Endothelial cell of umbilical vein (primary cell): ENCODE data around the gene KCNQ1OT1. TPM values are rescaled to one million over a fixed set of nuclear protein-coding genes. Genes with fewer than 3 reads are reported as not detected.

Experiments
- BruUV-seq: library from RNA; stranded (reverse); fragments of 400-500 nt; replicated peaks from 2 replicates; lab custom pipeline; 2021; lab: Mats Ljungman, UMichigan
- CTCF ChIA-PET: fragments of 300-600, 350-600 bp; sonication (Branson Sonifier 250); formaldehyde crosslinking; loops from one replicate; lab custom pipeline; 2021; ENCODE audit warnings: antibody characterized with exemption, inconsistent platforms; lab: Charles Lee
- POLR2A ChIA-PET: fragments of 300-600, 350-600 bp; sonication (Branson Sonifier 250); formaldehyde crosslinking; loops from one replicate; lab custom pipeline; 2021; ENCODE audit warnings: antibody characterized with exemption, inconsistent platforms; lab: Charles Lee
- DNase-seq: peaks from one replicate; pipeline ENCODE4 v3.0.0-alpha.2; 2011; ENCODE audit warnings: low read depth, low spot score
- FAIRE-seq: peaks from 2 replicates; lab custom pipeline; 2011; peaks lifted over from hg19 to GRCh38; lab: Jason Lieb, UNC
- H2AFZ ChIP-seq: 2 replicates; pipeline ENCODE4 v1.6.0; 2012; ENCODE audit warnings: low read depth, low read length, control low read depth, inconsistent platforms
- H3K27ac ChIP-seq: 2 replicates; pipeline ENCODE4 v1.5.1; 2011; ENCODE audit warnings: low read depth, mild to moderate bottlenecking, control low read depth, low read length, moderate library complexity; ENCODE audit not compliant: insufficient read depth
- H3K27me3 ChIP-seq, 2 experiments: 2 replicates each; pipeline versions ENCODE4 v1.6.0 to v1.6.1; 2011; ENCODE audit warnings: low read length in 2 of 2, mixed read lengths in 1 of 2; ENCODE audit not compliant: control insufficient read depth in 2 of 2, insufficient read depth in 2 of 2
- H3K36me3 ChIP-seq, 2 experiments: 2 replicates in 1 of 2; 3 replicates in 1 of 2; pipeline ENCODE4 v1.5.1; 2011; ENCODE audit warnings: low read length in 2 of 2, mild to moderate bottlenecking in 1 of 2, moderate library complexity in 1 of 2; ENCODE audit not compliant: control insufficient read depth in 2 of 2, insufficient read depth in 2 of 2; ENCODE audit errors: extremely low read depth in 1 of 2
- H3K4me1 ChIP-seq: 3 replicates; pipeline ENCODE4 v1.5.1; 2011; ENCODE audit warnings: mild to moderate bottlenecking, low read length; ENCODE audit not compliant: control insufficient read depth, insufficient read depth; ENCODE audit errors: extremely low read depth
- H3K4me2 ChIP-seq: 2 replicates; pipeline ENCODE4 v1.6.1; 2011; ENCODE audit warnings: low read length, control low read depth, mixed read lengths; ENCODE audit not compliant: insufficient read depth
- H3K4me3 ChIP-seq, 3 experiments: fragments of 200-600 bp in 1 of 3; sonication (generic), shearing (Covaris generic) in 1 of 3; replicated peaks in 1 of 3; 2 replicates each; pipeline ENCODE4 v1.5.1; 2011 to 2016; ENCODE audit warnings: control low read depth in 3 of 3, low read length in 3 of 3, mild to moderate bottlenecking in 2 of 3, inconsistent platforms in 1 of 3, low read depth in 1 of 3, moderate library complexity in 1 of 3; ENCODE audit not compliant: insufficient read depth in 1 of 3
- H3K79me2 ChIP-seq: 2 replicates; pipeline ENCODE4 v1.6.0; 2012; ENCODE audit warnings: low read length, inconsistent platforms; ENCODE audit not compliant: control insufficient read depth, insufficient read depth
- H3K9ac ChIP-seq: replicated peaks from 2 replicates; pipeline ENCODE3; 2011; ENCODE audit warnings: low read length, control low read depth; ENCODE audit not compliant: insufficient read depth; ENCODE audit errors: extremely low read depth
- H3K9me1 ChIP-seq: replicated peaks from 3 replicates; pipeline ENCODE4 v1.6.0; 2011; ENCODE audit warnings: mild to moderate bottlenecking, low read length; ENCODE audit not compliant: control insufficient read depth, insufficient read depth; ENCODE audit errors: extremely low read depth
- H3K9me3 ChIP-seq: replicated peaks from 2 replicates; pipeline ENCODE4 v1.5.1; 2012; ENCODE audit warnings: low read length, inconsistent platforms; ENCODE audit not compliant: control insufficient read depth, insufficient read depth
- H4K20me1 ChIP-seq: replicated peaks from 2 replicates; pipeline ENCODE3; 2011; ENCODE audit warnings: mild to moderate bottlenecking, low read length; ENCODE audit not compliant: control insufficient read depth, insufficient read depth; ENCODE audit errors: extremely low read depth
- EZH2 ChIP-seq: IDR thresholded peaks from 2 replicates; pipeline ENCODE4 v1.6.1; 2012; ENCODE audit warnings: borderline replicate concordance, low read depth, mild to moderate bottlenecking, moderate library complexity, low read length, inconsistent platforms; ENCODE audit not compliant: severe bottlenecking
- GATA2 ChIP-seq: IDR thresholded peaks from 2 replicates; pipeline ENCODE4 v1.7.0; 2011; ENCODE audit warnings: low read depth, mild to moderate bottlenecking, moderate library complexity, mixed read lengths, low read length; ENCODE audit not compliant: insufficient read length, insufficient read depth
- POLR2AphosphoS5 ChIP-seq: IDR thresholded peaks from 2 replicates; pipeline ENCODE4 v1.6.1; 2012; ENCODE audit warnings: low read depth, mild to moderate bottlenecking, control low read depth, low read length, moderate library complexity; ENCODE audit not compliant: insufficient read depth
- dilution Hi-C: fragments of 300-500 bp; cut with MboI; formaldehyde crosslinking; loops from one replicate; pipeline ENCODE4 v1.15.0; 2019; ENCODE audit warnings: low sequenced_read_pairs; ENCODE audit not compliant: extremely low pct_ligation_motif_present
- intact Hi-C: fragments of 100-400 bp; cut with micrococcal nuclease; formaldehyde crosslinking; loops from one replicate; pipeline ENCODE4 v1.10.0; 2022
- polyA plus RNA-seq, 4 experiments: library from polyadenylated mRNA; depleted of rRNA in 3 of 4; stranded (reverse) in 3 of 4; unstranded in 1 of 4; fragments of >200 nt; gene quantifications; 2 replicates each; pipeline versions ENCODE4 v1.2.1 to v1.2.3, GENCODE V29; 2011 to 2012; ENCODE audit warnings: missing spikeins in 1 of 4
- total RNA-seq: library from RNA; stranded (reverse); gene quantifications from 2 replicates; pipeline ENCODE4 v1.2.3, GENCODE V29; 2021
- TF ChIP-seq, protein P1 (sequence below): IDR thresholded peaks from 2 replicates; pipeline ENCODE4 v1.6.1; 2011; ENCODE audit not compliant: insufficient read depth, insufficient read length
- TF ChIP-seq, protein P2 (sequence below), 2 donors: IDR thresholded peaks; 1 replicate in 1 of 2; 2 replicates in 1 of 2; pipeline ENCODE4 v1.5.1; 2011; ENCODE audit warnings: low read length in 2 of 2, mild to moderate bottlenecking in 2 of 2, moderate library complexity in 2 of 2, control low read depth in 1 of 2, inconsistent platforms in 1 of 2, low read depth in 1 of 2; ENCODE audit not compliant: insufficient read depth in 1 of 2; ENCODE audit errors: extremely low read depth in 1 of 2

Gene KCNQ1OT1
- total and polyA plus RNA-seq, 2 donors (not counting 3 experiments of a cell fraction or from before 2014, with no cell fraction given), result 0.11 to 1.8 TPM

DNA sequence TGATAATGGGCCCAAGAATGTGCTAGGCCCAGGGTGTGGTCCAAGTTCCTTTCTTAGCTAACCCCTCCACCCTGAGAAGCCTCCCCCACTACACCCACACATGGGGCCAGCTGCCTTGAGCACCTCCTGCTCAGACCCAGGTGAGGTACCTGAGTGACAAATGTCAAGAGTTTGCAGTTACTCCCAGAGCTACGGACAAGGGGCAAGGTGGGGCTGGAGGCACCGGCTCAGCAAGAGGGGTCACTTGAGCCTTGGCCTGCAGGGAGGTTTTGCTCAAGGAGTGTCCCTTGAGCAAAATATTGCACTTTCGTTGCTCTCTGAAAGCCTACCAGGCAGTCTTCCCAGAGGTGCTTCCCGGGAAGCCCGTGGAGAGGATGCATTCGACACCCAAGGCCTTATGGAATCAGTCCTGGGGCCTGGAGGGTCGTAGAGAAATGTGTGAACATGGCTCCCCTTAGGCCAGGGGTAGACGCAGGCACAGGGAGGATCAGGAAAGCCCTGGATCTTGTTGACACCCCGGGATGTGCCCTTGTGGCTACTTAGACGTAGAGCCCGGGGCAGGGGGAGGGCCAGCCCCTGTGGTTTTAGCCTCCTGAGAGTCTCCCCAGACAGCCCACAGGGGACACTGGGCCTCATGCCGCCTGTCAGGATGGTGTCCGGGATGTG lies 140.8 kb downstream of the KCNQ1OT1 start:
- H3K36me3 ChIP-seq, result no peaks in the 10 kb centered on the region
- H3K27ac ChIP-seq, result no peak overlapping the region
- no peak for TF ChIP-seq EZH2
- ChIA-PET CTCF (no interaction called here), POLR2A (no interaction called here)
- H4K20me1 ChIP-seq, result no peaks in the 10 kb centered on the region
- H3K9me1 ChIP-seq, result no peaks in the 10 kb centered on the region
- H3K9me3 ChIP-seq, result no peaks in the 10 kb centered on the region
- no peak for DNase-seq
- dilution Hi-C loops, result no loop called here
- no peak overlapping the region for H2AFZ ChIP-seq
- H3K4me3 ChIP-seq, result no peak overlapping the region
- H3K27me3 ChIP-seq, result peaks cover 0 to 4% of the 10 kb centered on the region in 2 experiments
- no peak overlapping the region for H3K4me2 ChIP-seq
- no peaks in the 10 kb centered on the region for H3K4me1 ChIP-seq
- no TSS peak for BruUV-seq
- FAIRE-seq, result no peak
- H3K9ac ChIP-seq, result no peak overlapping the region
- intact Hi-C loops, result no loop called here
- no peaks in the 10 kb centered on the region for H3K79me2 ChIP-seq

DNA sequence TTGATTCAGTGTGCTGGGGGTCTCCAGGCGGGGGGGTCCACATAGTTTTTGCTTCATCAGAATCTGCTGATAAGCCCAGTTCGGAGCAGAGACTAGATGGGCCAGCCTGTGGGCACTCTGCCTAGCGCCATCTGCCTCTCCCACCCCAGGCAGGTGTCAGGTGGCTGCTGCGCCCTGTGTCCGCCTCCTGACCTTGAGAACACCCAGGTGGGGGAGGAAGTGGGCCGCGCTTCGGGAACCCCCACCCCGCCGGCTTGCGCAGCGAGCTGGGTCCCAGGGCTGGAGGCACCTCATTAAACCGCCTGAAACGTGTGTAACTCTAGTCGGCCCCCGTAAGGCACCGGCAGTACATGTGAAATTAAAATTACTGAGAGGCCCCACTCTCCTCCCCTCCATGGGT lies 141.4 kb downstream of the KCNQ1OT1 start:
- Histone ChIP-seq H2AFZ (no peak overlapping the region), H3K4me1 (no peaks in the 10 kb centered on the region), H3K27me3 (peaks cover 0 to 4% of the 10 kb centered on the region in 2 experiments), H3K79me2 (no peaks in the 10 kb centered on the region), H3K36me3 (no peaks in the 10 kb centered on the region), H3K27ac (no peak overlapping the region), H4K20me1 (no peaks in the 10 kb centered on the region), H3K4me3 (no peak overlapping the region), H3K9me1 (no peaks in the 10 kb centered on the region), H3K4me2 (no peak overlapping the region), H3K9me3 (no peaks in the 10 kb centered on the region), H3K9ac (no peak overlapping the region)
- BruUV-seq, result no TSS peak
- ChIA-PET POLR2A (no interaction called here), CTCF (no interaction called here)
- intact Hi-C loops (no loop called here), dilution Hi-C loops (no loop called here)
- FAIRE-seq, result no peak
- no peak for DNase-seq
- TF ChIP-seq, protein P1, sequence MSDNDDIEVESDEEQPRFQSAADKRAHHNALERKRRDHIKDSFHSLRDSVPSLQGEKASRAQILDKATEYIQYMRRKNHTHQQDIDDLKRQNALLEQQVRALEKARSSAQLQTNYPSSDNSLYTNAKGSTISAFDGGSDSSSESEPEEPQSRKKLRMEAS, result no peak
- no peak for TF ChIP-seq POLR2AphosphoS5
- no peak for TF ChIP-seq GATA2
- TF ChIP-seq, protein P2, sequence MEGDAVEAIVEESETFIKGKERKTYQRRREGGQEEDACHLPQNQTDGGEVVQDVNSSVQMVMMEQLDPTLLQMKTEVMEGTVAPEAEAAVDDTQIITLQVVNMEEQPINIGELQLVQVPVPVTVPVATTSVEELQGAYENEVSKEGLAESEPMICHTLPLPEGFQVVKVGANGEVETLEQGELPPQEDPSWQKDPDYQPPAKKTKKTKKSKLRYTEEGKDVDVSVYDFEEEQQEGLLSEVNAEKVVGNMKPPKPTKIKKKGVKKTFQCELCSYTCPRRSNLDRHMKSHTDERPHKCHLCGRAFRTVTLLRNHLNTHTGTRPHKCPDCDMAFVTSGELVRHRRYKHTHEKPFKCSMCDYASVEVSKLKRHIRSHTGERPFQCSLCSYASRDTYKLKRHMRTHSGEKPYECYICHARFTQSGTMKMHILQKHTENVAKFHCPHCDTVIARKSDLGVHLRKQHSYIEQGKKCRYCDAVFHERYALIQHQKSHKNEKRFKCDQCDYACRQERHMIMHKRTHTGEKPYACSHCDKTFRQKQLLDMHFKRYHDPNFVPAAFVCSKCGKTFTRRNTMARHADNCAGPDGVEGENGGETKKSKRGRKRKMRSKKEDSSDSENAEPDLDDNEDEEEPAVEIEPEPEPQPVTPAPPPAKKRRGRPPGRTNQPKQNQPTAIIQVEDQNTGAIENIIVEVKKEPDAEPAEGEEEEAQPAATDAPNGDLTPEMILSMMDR (IDR thresholded peaks at IDR 0.05; ENCODE audit: extremely low read depth in 1 of 2, insufficient read depth in 1 of 2, low read depth in 1 of 2, low read length in 2 of 2), result no peak
- TF ChIP-seq EZH2, result no peak
